ENCODE data around the gene MPHOSPH8.
"Not testable (repeated sequence)": the region's sequence is repeated elsewhere in the genome, so short reads cannot be mapped to it uniquely, and the experiment has no call there.

Gene MPHOSPH8

DNA sequence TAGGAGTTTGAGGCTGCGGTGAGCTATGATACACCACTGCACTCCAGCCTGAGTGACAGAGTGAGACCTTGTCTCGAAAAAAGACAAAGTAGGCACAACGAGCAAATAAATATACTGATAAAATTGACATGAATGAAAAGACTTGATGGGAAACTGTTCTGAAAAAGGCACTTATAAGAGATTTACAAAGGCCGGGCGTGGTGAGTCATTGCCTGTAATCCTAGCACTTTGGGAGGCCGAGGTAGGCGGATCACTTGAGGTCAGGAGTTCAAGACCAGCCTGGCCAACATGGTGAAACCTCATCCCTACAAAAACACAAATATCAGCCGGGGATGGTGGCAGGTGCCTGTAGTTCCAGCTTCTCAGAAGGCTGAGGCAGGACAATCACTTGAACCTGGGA lies 58.0 kb downstream of the MPHOSPH8 start:
- DNase-seq = not testable (repeated sequence)

DNA sequence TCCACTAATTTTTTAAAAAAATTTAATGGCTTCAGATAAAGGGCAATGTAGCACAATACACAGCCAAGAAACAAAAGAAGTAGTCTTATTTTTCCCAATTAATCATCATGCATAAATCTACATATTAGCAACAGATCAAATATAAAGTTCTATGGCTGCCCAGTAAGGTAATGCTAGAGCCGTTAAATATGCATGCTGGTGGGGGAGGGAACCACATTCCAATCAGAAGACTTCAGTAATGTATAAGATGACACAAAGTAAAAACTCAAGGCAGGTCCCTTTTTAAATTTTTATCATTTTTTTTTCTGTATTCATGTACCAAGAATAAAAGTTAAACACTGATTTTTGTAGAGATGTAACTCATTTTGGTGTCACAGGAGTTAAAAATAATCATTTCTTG lies 62.0 kb downstream of the MPHOSPH8 start:
- no peak for DNase-seq

DNA sequence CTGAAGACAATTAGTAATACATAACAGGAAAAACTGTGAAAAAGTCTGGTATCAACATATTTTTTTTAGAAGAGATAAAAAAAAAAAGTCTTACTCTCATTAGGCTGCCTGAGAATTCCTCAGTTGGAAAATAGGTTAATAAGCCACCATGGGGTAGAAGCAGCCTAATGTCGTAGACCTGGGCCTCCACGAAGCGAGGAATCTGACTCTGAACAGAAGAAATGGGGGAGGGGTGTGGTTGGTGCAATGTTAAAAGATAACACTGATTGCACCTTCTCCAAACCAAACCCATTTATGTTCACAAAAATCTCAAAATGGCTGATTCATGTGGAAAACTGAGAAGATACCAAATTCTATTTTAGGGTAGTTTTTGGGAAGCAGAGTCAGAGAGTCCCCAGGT lies 62.4 kb downstream of the MPHOSPH8 start:
- DNase-seq = no peak

DNA sequence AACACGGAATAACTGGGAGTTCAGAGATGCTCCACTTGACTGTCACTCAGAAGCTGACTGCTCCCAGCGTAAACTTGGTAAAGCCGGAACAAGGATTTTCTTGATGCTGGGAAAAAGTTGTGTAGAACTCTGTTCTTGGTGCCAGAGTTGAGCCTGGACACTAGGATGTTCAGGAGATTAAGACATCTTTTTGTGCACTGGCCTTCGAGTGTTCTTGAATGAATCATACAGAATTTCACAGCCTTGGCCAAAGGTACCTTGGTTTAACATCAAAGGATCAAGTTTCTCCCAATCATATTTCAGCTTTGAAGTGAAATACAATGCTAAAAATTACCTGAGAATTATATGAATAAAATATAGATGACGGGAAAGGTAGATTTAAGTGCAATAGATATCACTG lies 67.5 kb downstream of the MPHOSPH8 start:
- DNase-seq = not testable (repeated sequence)

DNA sequence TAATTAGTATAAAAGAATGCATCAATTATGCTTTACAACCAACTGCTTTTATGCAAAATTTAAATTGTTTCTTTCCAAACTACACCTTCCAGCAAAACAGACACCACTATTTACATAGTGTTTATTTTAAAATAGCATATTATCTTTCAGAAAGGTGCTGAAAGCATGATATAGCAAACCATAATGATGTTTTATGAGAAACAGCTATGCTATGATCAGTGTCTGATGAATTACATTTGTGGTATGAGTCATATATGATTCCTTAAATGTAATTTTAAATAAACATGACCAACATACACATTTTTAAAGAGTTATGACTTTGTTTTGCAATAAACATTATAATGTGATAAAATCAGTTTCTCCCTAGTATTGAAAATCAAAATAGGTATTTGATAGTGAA lies 68.2 kb downstream of the MPHOSPH8 start:
- not testable (repeated sequence) for DNase-seq

DNA sequence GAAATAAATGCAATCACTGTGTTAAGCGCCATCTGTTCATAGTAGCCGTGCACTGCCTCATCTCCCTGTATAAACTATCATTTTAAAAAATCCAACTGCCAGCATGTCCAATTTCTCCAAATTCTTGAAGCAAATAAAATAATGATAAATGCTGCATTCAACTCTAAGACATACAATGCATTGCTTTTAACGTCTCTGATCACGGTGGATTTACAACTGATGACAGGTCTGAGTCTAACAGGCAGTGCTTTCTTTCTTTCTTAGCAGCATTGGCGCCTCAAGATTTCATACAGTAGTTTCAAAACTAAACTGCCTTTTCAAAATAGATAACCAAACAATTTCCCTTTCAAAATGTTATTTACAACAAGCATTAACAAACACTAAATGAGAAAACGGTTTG lies 70.8 kb downstream of the MPHOSPH8 start:
- DNase-seq = not testable (repeated sequence)

DNA sequence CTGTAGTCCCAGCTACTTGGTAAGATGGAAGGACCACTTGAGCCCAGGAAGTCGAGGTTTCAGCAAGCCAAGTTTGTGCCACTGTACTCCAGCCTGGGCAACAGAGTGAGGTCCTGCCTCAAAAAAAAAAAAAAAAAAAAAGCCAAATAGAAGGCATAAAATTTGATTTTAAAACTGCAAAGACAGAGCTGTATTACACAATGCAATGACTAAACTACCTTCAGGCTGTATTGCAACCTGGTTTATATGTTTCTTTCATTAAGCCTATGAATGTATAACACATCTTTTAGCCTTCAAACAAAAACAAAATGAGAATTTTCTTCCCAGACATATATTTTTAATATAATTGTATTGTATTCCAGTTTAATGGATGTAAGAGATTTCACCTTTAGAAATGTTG lies 75.6 kb downstream of the MPHOSPH8 start:
- DNase-seq = not testable (repeated sequence)

DNA sequence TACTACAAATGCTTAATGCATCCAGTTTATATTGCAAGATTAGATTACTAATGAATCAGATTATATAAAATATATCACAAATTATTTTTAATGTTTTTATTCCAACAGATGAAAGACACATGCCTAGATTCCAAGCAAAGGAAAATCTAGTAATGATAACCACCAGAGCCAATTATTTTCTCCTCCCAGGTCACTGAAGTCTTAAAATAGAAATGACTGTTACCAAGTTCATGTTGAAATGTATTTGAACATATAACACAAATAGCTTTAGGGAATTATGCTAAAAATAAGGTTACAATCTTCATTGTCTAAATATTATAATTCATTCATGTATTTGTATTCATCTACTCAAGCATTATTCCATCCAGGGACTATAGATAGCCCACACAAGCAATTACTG lies 76.3 kb downstream of the MPHOSPH8 start:
- DNase-seq = not testable (repeated sequence)

DNA sequence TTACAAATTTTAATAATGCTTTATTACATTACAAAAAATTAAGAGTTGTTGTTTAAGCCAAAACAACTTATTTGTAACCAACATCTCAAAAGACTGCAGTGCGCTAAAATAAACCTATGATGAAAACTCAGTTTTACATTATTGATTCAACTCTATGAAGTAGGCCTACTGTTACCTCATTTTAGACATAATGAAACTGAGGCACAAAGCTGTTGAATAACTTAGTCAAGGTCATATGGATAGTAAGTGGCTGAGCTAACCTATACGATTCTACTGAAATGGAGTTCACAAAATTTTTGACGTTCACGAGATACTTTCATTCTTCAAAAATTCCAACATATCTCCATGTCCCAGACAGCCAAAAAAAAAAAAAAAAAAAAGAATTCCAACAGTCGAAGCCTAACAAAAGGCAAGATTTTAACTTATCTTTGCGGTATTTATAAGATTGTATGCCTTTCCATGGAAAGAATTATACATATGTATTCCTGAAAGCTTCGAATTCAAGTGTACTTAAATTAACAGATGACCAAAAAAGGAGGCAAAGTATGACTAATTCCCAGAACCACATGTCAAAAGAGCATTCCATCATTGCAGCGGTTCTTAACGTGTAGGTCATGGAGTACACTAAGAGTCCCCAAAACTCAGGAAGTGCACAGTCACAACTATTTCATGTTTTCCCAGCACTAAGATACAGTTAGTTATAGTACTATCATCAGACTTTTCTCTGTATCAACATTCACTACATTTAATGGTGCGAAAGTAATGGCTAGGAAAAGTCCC lies 79.9 kb downstream of the MPHOSPH8 start:
- no peak for DNase-seq

DNA sequence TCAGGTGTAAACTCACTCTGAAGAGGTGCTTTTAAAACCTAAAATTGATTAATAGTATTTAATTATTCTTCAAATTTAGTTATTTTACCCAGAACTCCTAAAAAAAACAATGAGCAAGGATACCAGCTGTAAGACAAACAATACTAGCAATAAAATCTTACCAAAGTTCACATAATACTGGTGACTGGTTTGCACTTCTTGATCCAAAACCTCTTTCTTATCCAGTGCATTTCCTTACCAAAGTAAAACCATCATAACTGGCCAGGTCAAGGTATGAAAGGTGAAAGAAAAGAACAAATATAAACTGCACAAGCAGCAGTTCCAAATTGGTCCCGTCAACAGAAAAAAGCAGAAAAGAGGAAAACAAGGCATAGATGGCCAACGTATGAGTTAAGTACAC lies 86.6 kb downstream of the MPHOSPH8 start:
- no peak for DNase-seq
